SH-SY5Y (cell line): Measurements from ENCODE around the gene PLA2G4E.

ENCODE experiments used
- GATA2 ChIP-seq: IDR thresholded peaks from 2 replicates; pipeline ENCODE4 v1.6.1; 2011; ENCODE audit warnings: mild to moderate bottlenecking, low read depth, low read length
- GATA3 ChIP-seq: IDR thresholded peaks from 2 replicates; pipeline ENCODE4 v1.6.1; 2011; ENCODE audit warnings: low read depth, mild to moderate bottlenecking, low read length, moderate library complexity

PLA2G4E gene

GRCh38 chr15:41943543-41944312 is 77.1 kb downstream of the PLA2G4E start:
- TF ChIP-seq GATA3, result no peak
- TF ChIP-seq GATA2, result no peak

GRCh38 chr15:41942886-41943285 is 78.0 kb downstream of the PLA2G4E start:
- no peak for TF ChIP-seq GATA2
- no peak for TF ChIP-seq GATA3

- TF ChIP-seq GATA3 (no peak), GATA2 (no peak)
These were observed 79.0 kb downstream of the PLA2G4E start for GRCh38 chr15:41941644-41942415.

GRCh38 chr15:41940441-41940857 is 80.4 kb downstream of the PLA2G4E start:
- TF ChIP-seq GATA3, result no peak
- TF ChIP-seq GATA2, result no peak

GRCh38 chr15:41939986-41940385 is 80.9 kb downstream of the PLA2G4E start:
- TF ChIP-seq GATA3 (no peak), GATA2 (no peak)

- TF ChIP-seq GATA2 (no peak), GATA3 (no peak)
These were observed 83.3 kb downstream of the PLA2G4E start for GRCh38 chr15:41937568-41937923.

GRCh38 chr15:41936649-41937567 is 83.9 kb downstream of the PLA2G4E start:
- TF ChIP-seq GATA3, result no peak
- TF ChIP-seq GATA2, result no peak

- TF ChIP-seq GATA2, result no peak
- TF ChIP-seq GATA3, result no peak
These were observed 84.7 kb downstream of the PLA2G4E start for GRCh38 chr15:41936155-41936554.

GRCh38 chr15:41935566-41936020 is 85.2 kb downstream of the PLA2G4E start:
- TF ChIP-seq GATA3 (no peak), GATA2 (no peak)

- TF ChIP-seq GATA3 (no peak), GATA2 (no peak)
These were observed 86.0 kb downstream of the PLA2G4E start for GRCh38 chr15:41934843-41935242.

GRCh38 chr15:41933771-41934170 is 87.1 kb downstream of the PLA2G4E start:
- TF ChIP-seq GATA2, result no peak
- no peak for TF ChIP-seq GATA3

GRCh38 chr15:41933326-41933725 is 87.5 kb downstream of the PLA2G4E start:
- TF ChIP-seq GATA2 (no peak), GATA3 (no peak)

GRCh38 chr15:41932511-41933289 is 88.1 kb downstream of the PLA2G4E start:
- no peak for TF ChIP-seq GATA3

- TF ChIP-seq GATA2 (no peak), GATA3 (no peak)
These were observed 88.7 kb downstream of the PLA2G4E start for GRCh38 chr15:41932101-41932500.
